Testis (tissue), 2 donors: ENCODE measurements around the gene MRGPRD.

Source experiments
- CTCF ChIP-seq, 3 experiments: fragments of 450-650 bp in 2 of 3; fragments of 200-600 bp in 1 of 3; sonication (generic) in 1 of 3; IDR thresholded peaks; one replicate each; pipeline ENCODE4 v1.5.1; 2016 to 2019; ENCODE audit warnings: antibody characterized with exemption in 3 of 3, mild to moderate bottlenecking in 2 of 3, moderate library complexity in 1 of 3
- POLR2A ChIP-seq: fragments of 450-650 bp; IDR thresholded peaks from one replicate; pipeline ENCODE4 v1.6.1; 2017; ENCODE audit warnings: antibody characterized with exemption, mild to moderate bottlenecking, moderate library complexity

DNA sequence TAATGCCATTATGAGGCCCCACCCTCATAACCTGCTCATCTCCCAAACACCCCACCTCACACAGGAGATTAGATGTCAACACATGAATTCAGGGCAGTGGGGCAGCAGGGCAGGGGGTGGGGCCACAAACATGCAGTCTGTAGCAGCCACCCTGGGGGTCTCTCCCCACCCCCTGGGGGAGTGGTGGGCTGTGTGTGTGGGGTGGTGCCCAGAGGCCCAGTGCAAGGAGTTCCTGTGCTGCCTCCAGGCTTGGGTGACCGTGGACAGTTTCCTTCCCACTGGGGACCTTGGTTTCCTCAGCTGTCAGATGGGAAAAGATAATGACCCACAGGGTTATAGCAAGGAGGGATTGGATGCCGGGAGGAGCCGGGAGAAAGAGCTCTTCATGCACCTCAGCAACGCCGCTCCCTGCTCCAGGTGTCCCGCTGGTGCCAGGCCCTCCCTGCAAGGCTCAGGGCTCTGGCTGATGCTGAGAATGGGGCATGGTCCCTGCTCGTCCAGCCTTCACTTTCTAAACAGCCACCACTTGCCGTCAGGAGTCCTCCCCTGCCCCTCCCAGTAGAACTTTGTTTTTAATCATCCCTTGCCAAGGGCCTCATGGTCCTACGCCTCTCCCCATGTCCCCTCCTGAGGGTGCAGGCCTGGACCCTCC lies 34.2 kb upstream of the MRGPRD start:
- TF ChIP-seq CTCF (IDR thresholded peaks at IDR 0.05) (no peak), POLR2A (no peak)
